ENCODE results near the gene TLE6.
"Not testable (repeated sequence)": the region's sequence is repeated elsewhere in the genome, so short reads cannot be mapped to it uniquely, and the experiment has no call there.

The TLE6 gene

GRCh38 chr19:3004522-3004921, 27.2 kb downstream of the TLE6 start:
- DNase-seq: no peak

DNA sequence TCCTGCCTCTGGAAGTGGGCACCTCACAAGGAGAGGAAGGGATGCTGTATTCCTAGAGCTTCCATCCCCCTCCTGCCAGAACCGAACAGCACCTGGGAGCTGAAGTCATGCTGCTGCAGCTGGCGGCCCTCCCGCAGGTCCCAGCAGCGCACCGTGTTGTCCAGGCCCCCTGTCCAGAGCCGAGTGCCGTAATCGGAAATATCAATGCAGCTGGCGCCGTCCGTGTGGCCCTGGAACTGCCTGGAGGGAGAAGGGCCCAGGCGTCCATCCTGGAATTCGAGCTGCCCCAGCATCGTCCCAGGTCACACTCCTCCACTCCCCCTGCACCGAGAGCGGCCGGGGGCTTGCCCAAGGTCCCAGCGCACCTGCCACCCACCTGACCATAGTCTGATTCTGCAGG, 28.0 kb downstream of the TLE6 start:
- DNase-seq: no peak

GRCh38 chr19:3006075-3006767, 28.9 kb downstream of the TLE6 start:
- no peak for DNase-seq

GRCh38 chr19:3007975-3008374, 30.6 kb downstream of the TLE6 start:
- DNase-seq: no peak

DNA sequence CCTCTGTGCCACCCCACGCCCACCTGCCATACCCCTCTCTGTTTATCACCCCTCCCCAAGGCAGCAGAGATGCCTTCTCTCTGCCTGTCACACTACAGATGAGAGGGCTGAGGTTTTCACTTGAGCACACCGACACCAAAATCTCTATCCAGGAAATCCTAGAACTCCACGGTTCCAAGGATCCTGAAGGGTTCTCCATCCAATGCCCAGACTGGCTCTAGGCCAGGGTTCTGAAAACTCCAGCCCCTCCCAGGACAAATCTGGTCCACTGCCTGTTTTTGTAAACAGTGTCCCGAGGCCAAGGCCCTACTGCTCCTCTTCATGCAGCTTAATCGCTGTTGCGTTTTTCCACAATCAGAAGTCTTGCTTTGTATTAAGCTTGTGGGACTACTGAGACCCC, 31.6 kb downstream of the TLE6 start:
- no peak for DNase-seq

- no peak for DNase-seq
These were observed 33.5 kb downstream of the TLE6 start for GRCh38 chr19:3010871-3011270.

DNA sequence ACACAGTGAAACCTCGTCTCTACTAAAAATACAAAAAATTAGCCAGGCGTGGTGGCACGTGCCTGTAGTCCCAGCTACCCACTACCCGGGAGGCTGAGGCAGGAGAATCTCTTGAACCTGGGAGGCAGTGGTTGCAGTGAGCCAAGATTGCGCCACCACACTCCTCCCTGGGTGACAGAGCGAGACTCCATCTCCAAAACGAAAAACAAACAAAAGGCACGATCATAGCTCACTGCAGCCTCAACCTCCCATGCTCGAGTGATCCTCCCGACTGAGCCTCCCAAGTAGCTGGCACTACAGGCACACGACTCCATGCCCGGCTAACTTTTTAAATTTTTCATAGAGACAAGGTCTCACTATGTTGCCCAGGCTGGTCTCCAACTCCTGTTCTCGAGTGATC, 34.7 kb downstream of the TLE6 start:
- not testable (repeated sequence) for DNase-seq

DNA sequence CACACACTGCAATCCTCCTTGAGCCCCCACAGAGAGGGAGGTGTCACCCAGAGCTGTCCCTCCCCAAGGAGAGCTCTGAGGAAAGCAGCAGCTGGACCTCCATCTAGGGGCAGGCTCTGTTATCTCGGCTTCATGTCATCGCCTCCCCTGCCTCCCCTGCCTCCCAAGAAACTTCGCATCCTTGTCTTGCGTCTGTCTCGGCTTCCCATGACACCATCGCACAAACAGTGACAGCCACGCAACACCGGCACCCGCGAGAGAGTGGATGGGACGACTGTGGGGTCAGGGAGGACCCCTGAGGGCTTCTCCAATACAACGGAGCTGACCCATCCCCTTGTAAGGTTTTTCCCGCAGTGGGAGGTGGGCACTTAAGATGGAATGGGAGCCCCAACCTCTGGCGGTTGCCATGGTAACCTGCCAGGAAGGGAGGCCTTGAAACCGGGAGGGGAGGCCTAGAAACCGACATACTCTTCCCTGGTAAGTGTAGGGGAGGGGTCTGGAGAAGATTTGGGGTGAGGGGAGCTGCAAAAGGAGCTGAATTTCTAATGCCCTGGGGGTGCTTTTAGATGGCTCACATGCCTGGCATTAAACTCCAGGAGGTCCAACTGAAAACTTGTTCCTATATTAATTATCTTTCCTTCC, 35.4 kb downstream of the TLE6 start:
- no peak for DNase-seq

GRCh38 chr19:3013263-3013725, 35.9 kb downstream of the TLE6 start:
- DNase-seq: no peak

GRCh38 chr19:3014135-3014534, 36.8 kb downstream of the TLE6 start:
- no peak for DNase-seq

- no peak for DNase-seq
These were observed 38.0 kb downstream of the TLE6 start for GRCh38 chr19:3015126-3016057.

GRCh38 chr19:3017923-3018322, 40.6 kb downstream of the TLE6 start:
- DNase-seq: no peak

DNA sequence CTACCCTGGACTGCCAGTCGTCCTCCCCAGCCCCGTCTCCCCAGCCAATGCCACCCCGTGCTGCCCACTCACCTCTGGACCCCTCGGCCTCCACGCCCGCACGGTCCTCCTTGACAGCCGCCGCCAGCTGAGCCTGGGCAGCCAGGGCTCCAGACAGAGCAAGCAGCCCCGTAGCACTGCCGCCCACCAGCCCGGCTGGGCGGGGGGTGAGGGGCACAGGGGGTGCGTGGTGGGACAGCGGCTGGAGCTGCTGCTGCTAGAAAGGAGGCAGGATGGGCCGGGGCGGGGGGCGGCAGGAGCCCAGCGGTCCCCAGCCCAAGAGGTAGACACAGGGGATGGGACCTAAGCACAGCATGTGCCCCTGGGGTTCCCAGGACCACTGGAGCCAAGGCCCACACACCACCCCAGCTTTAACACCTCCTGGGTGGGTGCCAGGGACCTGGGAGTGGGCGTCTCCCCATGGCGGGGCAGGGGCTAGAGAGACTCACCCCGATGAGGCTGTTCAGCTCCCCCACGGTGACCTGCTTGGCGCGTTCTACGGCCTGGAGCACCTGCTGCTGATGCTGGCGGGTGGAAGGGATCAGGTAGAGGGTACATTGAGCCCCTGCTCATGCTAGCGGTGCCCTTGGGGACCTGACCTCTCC, 42.0 kb downstream of the TLE6 start:
- DNase-seq: no peak

- no peak for DNase-seq
These were observed 43.1 kb downstream of the TLE6 start for GRCh38 chr19:3020321-3020960.

DNA sequence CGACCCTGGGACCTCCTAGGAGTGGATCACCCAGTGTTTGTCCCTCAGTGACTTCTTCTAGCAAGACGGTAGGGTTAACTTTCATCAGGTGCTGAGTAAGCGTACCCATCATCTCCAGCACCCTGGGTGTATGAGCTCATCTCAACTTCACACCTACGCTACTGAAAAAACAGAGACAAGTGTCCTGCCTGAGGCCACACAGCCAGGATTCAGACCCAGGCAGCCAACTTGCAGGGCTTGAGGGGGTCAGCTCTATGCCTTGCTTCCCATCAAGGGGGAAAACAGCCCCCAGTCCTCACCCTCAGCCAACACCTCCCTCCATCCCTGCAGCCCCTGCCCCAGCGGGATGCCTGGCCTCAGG, 47.1 kb downstream of the TLE6 start:
- no peak for DNase-seq

DNA sequence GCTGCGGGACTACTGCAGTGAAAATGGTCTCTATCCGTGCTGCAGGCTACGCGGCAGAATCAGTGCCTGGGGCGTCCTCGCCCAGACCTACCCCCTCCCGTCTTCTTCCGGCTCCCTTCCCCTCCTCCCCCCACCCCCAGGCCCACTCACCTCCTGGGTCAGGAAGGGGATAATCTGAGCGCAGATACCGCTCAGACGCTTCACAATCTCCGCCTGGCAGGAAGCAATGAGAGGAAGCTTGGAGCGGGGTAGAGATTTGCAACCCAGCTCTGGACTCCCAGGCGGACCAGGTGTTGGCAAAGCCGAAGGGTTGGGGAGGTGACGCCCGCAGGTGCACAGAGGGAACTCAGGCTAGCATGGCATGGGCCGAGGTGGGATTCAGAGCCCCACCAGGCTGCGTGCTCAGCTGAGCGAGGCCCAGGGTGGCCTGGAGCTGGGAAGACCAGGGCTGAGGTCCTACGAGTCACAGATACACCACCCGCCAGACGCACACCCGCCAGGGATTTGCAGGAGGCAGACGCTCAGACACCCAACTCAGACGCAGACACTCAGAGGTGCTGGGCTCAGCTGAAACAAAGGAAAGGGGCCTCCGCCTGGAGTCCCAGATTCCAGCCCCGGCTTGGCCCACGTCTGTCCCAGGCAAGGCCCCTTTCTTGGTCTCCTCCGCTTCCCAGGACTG, 47.6 kb downstream of the TLE6 start:
- no peak for DNase-seq

DNA sequence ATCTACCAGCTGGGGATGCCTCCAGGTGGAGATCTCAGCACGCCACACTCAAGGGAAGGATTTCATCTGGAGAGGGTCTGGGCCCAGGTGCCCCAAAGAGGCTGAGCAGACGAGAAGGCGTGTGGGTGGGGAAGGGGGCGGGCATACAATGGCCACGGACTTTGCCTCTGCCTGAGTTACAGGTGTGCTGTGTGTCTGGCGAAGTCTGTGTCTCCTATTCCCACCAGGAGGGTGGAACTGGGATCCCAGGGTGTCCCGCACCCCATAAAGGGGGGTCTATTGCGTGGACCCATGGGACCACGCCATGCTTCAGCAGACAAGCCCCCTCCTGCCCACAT, 48.2 kb downstream of the TLE6 start:
- no peak for DNase-seq

- DNase-seq: no peak
These were observed 49.4 kb downstream of the TLE6 start for GRCh38 chr19:3026768-3027167.

- no peak for DNase-seq
These were observed 49.9 kb downstream of the TLE6 start for GRCh38 chr19:3027292-3027691.

- DNase-seq: no peak
These were observed 50.6 kb downstream of the TLE6 start for GRCh38 chr19:3027981-3028304.

DNA sequence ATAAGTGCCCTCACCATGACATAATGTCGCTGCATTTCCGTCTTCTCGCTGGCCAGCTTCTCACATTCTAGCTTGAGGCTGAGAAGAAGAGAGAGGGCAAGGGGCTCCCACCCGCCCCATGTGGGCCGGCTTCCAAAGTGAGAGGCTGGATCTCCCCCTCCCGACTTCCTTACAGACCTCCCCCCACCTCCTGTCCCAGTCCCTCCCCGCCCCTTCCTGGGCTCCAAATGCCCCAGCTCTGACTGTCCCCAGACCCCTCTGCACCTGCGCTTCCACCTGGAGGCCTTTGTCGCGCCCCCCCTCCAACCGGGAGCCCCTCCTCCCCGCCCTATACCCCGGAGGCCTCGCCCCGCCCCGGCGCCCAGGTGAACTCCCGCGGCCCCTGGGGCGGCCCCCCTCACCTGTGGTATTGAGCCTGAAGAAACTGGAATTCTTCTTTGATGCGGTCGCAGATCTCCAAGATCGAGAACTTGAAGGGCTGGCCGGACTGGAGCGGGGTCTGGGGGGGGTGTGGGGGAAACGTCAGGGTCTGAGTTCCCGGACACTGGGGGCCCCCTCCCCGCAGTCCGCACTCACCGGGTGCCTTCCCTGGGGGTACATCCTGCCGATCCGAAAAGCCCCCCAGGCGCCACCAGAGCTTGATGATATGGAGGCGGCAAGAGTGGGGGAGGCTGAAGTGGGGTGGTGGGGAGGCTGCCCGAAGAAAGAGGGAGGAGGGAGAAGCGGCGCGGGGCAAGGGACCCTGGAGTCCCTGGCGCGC, 51.1 kb downstream of the TLE6 start:
- no peak for DNase-seq
